NCI-H1092 treated with DMSO at 0.1 percent for 48 hours (cell line): Measurements from ENCODE around the gene CCDC158.
"Not testable (repeated sequence)": the region's sequence is repeated elsewhere in the genome, so short reads cannot be mapped to it uniquely, and the experiment has no call there.

Experiments used
- DNase-seq: peaks from one replicate; lab custom pipeline; 2025; lab: John Stamatoyannopoulos, UW

Gene CCDC158

DNA sequence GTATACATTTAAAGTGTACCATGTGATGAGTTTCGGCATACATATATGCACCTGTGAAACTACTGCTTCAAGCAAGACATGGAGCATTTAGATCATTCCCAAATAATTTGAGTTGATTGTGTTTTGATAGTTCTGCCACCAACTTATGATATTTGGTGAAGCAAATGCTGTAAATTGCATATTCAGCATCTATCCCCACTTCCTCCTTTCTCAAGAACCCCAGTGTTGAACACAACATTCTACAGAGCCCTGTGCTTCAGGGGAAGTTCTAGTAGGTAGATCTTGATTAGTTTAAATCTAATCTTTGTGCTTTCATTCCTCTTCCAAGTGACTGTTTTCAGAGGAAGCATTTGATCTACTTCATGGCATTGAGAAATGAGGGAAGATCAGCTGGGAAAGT lies 8.7 kb upstream of the CCDC158 start:
- DNase-seq, result no peak

DNA sequence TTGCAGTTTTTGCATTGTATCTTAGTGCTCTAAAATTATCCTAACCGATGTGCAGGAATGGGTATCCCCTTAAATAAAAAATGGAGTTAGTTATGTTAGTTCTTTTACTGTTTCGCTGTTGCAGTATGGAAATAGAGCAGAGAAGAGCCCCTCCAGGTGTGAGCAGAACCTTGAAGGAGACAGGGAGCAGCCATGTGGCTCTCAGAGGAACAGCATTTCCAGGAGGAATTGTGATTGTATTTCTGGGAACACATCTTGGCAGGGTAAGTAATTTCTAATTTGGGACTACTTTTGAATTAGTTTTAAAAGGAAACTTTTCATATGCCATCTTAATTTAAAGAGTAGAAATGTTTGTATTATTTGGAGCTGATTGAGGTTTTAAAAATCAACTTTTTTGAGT lies 5.3 kb upstream of the CCDC158 start:
- DNase-seq, result peak; percentile 6

DNA sequence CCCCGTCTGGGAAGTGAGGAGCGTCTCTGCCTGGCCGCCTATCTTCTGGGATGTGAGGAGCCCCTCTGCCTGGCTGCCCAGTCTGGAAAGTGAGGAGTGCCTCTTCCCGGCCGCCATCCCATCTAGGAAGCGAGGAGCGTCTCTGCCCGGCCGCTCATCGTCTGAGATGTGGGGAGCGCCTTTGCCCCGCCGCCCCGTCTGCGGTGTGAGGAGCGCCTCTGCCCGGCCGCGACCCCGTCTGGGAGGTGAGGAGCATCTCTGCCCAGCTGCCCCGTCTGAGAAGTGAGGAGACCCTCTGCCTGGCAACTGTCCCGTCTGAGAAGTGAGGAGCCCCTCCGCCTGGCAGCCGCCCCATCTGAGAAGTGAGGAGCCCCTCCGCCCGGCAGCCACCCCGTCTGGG lies 2.2 kb upstream of the CCDC158 start:
- DNase-seq, result not testable (repeated sequence)

DNA sequence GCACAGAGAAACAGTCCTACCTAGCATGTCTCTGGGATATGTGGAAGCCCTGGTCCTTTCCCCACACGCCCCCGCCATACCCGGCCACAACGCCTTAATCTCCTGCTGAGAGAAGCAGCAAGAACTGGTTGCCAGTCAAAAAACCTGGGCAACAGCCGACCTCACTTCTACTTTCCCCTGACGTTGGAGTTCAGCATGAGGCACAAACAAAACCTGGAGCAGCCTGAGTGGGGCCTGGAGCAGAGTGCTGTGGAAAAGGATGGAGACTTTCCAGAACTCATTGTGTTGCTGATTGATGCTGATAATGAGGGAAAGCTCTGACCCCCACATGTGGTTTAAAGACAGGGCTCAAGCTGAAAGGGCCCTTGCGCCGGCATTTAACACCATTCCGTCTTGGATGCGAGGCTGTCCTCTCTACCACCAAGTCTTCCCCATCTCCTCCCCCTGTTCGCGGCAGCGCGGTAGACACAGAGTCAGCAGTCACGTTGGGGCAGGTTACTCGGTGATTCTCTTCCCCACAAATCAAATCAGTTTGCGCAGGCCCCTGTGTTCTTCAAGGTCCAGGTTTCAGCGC lies 666 bp downstream of the CCDC158 start:
- no peak for DNase-seq

DNA sequence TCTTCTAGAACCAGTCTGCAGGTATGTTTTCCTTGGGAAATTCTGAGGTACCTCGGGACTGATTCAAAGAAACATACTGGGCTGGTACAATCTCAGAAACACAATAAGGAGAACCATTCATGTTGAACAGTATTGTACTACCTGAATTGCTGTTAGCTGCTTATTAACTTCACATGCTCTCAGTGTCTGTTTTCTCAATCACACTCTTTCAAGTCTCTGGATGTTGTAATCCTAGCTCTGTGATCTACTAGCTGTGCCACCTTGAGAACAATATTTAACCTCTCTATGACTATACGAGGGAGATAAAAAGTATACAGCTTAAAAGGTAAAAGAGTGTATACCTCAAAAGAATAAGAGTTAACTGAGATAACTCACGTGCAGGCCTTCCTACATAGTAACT lies 10.3 kb downstream of the CCDC158 start:
- no peak for DNase-seq

DNA sequence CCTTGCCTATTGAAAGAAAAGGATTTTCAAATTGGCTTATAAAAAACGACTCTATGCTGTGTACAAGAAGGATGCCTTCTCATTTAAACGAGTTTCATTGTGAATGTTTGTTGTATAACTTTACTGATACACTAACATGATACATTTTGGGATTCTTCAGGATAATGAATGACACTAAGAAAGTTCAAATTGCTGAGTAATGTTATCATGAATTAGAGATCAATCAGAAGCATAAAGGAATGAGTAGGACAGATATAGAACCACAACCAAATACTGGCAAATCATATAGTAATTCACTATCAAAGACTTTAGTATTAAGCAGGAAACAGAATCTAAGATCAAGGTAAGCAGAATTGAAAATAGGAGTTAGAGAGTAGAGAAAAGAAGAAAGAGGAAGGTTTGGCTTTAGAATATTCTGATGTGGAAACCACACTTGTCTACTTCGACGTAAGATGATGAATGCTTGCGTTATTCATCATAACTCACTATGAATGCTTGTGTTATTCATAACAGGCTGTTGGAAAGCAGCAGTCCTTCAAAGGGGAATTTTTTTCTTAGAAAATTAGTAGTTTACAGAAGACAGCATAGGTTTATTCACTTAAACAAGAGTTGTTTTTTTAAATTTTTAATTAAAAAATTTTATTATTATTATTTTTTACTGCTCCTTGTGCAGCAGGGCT lies 13.4 kb downstream of the CCDC158 start:
- DNase-seq, result no peak

DNA sequence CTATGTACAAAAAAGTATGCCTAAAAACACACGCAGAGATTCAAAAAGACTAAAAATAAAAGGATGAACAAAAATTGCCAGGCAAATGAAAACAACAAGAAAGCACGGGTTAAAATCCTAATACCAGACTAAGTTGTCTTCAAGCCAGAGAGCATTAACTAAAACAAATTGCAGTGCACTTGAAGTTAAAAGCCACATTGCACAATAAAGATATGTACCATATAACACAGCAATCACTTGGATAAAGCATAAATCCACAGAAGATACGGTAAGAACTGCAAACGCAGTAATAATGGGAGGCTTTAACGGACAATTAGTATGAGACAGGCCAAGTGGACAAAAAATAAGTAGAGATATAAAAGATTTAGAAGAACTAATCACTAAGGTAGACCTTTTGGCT lies 14.9 kb downstream of the CCDC158 start:
- no peak for DNase-seq

DNA sequence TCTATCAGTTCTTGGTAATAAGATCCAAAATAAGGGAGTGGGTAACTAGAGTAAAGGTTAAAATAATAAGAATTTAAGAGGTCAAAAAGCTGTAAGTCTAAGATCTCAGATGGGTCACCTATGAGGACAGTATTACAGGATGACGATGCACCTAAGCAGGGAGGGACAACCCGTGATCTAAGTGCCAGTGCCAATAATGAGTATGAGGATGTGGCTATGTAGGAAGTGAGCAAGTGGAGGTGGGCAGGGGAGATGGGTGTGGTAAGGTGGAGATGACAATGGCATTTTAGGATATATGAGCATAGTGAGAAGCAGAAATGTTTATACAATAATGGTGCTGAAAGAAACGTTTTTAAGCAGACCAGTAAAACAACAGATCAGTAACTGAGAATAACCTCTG lies 19.3 kb downstream of the CCDC158 start:
- DNase-seq, result no peak

DNA sequence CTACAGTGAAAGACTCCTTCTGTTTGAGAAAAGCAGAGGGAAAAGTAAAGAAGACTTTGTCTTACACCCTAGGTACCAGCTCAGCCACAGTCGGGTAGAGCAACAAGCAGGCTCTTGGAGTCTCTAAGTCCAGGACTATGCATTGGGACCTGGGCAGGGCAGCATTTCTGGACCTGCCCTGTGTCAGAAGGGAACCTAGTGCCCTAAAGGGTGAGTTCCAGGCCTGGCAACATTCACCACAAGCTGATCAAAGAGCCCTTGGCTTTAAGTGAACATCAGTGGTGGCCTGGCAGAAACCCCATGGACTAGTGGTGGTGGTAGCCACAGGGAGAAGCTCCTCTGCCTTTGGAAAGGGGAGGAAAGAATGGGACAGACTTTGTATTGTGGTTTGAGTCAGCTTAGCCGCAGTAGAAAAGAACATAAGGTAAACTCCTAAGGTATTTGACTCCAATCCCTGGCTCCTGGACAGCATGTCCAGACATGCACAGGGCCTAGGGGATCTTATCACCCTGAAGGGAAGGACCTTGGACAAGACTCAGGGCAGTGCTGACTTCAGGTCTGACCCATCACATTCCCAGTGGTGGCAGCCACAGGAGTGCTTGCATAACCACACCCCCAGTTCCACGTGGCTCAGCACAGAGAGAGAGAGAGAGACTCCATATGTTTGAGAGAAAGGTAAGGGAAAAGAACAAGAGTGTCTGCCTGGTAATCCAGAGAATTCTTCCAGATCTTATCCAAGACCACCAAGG lies 32.6 kb downstream of the CCDC158 start:
- no peak for DNase-seq

DNA sequence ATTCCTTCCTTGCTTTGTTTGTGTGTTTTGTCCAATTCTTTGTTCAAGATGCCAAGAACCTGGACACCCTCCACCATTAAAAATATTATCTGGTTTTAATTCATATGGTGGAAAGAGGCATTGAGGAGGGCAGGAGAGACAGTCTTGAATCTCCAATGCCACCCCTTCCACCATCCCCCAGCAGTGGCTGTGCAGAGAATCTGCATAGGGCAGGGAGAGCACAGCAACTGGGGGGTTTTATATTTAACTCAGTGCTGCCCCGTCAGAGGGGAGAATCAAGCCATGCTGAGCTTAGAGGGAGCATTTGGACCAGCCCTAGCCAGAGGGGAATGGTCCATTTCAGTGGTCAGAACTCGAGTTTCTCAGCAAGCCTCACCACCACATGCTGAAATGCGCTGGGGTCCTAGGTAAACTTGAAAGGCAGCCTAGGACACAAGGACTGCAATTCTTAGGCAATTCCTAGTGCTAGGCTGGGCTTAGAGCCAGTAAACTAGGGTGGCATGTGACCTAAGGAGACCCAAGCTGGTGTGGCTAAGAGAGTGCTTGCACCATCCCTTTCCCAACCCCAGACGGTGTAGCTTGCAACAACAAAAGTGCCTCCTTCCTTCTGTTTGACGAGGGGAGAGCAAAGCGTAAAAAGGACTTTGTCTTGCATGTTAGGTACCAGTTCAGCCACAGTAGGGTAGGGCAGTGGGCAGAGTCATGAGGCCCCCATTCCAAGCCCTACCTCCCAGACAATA lies 34.2 kb downstream of the CCDC158 start:
- DNase-seq, result no peak

DNA sequence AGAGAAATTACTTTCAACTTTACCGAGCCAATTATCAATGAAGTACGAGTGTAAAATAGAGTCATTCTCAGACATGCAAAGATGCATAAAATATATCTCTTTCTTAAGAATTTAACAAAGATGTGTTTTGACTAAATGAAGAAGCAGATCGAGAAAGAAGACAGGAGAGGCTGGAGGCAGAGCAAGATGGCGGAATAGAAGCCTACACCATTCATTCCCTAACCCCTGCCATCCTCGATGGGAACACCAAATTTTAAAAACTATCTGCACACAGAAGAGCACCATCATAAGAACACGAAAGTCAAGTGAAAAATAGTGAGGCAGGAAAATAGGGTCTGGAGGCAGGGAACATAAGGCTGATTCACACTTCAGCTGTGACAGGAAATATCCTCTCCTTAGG lies 35.0 kb downstream of the CCDC158 start:
- no peak for DNase-seq

DNA sequence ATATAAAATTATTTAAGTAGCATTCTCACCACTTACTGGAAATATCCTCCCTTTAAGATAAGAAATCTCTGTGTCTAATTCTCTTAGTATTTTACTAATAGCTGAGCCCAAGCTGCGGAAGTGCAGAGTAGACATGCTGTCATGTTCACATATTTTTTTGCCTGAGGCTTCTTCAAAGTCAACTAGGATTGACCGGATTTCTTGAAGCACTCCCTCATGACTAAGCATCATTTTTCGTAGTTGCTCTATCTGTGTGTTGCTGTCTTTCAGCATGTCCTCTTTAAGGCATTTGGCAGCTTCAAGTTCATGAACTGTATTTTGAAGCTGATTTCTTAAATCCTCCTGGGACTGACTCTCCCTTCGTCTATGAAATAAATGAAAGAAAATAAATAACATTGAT lies 36.9 kb downstream of the CCDC158 start:
- DNase-seq, result no peak

DNA sequence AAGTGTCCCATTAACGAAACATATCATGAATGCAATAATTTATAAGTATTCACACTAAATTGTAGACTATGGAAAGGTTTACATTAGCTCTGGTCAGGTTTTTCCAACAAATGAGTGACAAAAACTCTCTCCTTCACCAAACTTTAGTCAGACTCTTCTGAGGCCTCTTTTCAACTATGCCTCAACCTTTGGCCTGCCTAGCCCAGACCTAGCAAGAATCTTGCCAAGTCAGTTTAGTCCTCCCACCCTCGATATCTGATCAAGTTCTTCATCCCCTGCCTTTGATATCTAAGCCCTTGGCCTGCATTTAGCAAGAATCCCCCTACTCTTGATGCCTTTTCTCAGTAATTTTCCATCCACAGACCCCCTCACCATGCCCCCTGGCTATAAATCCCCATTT lies 37.9 kb downstream of the CCDC158 start:
- no peak for DNase-seq

DNA sequence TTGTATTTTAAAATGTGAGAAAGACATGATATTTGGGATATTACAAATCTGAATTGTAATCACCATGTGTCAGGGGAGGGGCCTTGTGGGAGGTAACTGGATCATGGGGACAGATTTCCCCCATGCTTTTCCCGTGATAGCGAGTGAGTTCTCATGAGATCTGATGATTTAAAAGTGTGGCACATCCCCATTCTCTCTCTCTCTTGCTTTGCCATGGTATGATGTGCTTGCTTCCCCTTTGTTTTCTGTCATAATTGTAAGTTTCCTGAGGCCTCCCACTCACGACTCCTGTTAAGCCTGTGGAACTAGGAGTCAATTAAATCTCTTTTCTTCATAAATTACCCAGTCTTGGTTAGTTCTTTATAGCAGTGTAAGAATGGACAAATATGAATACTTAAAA lies 39.0 kb downstream of the CCDC158 start:
- DNase-seq, result no peak

DNA sequence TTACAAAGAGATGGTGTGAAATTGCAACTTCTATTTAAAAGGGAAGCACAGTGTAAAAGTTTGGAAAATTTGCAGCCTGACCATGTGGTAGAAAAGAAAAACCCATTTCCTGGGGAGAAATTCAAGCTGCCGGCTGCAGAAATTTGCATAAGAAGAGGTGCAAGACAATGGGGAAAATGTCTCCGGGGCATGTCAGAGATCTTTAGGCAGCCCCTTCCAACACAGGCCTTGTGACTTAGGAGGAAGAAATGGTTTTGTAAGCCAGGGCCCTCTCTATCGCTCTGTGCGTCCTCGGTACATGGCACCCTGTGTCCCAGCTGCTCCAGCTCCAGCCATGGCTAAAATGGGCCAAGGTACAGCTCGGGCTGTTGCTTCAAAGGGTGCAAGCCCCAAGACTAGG lies 40.4 kb downstream of the CCDC158 start:
- DNase-seq, result no peak

DNA sequence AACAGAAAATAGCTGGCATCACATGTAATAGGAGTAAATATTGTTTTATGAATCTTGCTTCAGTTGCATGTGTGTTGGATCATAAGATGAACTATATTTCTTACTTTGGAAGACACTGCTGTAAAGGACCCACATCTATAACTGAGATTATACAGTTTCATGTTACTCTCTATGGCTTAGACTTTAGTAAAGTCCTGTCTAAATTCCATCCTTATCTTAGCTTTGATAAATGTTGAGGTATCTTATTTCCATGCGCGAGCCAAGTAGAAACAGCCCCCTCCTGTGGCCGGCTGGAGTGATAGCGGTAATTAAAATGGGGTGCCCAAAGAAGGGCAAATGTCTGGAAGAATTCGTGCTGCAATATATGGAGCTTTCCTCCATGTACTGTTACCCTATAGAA lies 43.0 kb downstream of the CCDC158 start:
- no peak for DNase-seq

DNA sequence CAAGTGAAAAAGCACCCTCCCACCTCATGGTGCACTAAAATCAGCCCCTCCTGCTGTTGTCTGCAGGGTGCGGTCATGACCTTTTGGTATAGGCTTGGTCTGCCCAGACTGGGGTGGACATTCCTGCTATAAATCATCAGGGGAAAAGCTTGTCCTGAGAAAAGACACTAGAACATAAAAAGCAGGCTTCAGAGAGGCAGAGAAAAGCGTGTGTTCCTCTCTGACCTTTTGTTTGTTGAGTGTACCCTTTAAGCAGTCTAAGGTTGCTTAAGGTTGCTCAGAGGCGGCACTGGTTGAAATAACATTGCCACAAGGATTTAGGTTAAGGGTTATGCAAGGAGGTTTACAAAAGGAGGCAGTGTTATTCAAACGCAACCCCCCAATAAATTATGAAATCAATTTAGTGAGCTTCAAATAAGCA lies 43.5 kb downstream of the CCDC158 start:
- no peak for DNase-seq

DNA sequence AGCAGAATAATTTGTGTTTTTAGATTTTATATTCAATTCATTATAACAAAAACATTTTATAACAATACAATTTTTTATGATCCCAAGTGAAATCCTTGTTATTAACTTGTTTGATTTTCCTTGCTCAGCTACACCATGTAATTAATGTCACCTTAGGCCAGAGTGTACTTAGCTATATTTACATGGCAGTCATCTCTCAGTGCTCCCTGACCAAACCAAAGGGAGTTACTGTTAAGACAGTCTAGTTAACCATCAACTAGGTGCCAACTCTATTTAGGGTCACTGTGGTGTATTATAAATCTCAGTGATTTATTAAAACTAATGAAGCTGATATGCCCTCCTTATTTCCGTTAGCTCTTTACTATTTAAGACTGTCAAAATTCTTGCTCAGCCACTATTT lies 44.4 kb downstream of the CCDC158 start:
- DNase-seq, result no peak

DNA sequence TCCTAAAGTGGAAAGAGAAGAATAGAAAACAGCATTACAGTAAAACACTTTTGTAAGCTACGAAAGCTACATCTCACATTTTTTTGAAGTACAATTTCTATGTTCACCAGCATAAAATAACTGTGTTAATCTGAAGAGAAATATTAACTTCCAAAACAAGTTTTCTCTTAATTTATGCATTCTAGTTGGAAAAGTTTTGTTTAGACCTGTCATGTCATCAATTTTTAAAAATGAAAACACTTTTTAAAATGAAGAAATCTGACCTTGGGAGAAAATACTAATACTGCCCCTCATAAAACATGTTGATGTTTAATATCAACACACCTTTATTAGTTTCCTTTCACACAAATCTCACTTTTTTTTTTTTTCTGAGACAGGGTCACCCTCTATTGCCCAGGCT lies 45.2 kb downstream of the CCDC158 start:
- DNase-seq, result no peak

DNA sequence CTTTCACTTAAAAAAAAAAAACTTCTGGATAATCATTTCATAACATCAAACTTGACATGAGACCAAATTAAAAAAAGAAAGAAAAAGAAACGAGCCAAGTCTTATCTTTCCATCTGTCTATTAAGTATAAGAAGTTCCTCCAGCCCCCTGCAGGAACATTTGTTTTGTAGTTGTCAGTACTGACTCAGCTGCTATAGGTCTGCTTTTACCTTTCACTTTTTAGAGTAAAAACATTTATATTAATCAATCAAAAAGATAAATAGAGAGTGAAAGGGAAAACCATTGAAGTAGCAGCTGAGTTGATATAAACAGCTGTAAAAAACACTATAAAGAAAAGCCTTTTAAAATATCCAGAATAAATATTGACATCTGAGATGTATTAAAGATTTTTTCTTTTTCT lies 46.1 kb downstream of the CCDC158 start:
- no peak for DNase-seq

DNA sequence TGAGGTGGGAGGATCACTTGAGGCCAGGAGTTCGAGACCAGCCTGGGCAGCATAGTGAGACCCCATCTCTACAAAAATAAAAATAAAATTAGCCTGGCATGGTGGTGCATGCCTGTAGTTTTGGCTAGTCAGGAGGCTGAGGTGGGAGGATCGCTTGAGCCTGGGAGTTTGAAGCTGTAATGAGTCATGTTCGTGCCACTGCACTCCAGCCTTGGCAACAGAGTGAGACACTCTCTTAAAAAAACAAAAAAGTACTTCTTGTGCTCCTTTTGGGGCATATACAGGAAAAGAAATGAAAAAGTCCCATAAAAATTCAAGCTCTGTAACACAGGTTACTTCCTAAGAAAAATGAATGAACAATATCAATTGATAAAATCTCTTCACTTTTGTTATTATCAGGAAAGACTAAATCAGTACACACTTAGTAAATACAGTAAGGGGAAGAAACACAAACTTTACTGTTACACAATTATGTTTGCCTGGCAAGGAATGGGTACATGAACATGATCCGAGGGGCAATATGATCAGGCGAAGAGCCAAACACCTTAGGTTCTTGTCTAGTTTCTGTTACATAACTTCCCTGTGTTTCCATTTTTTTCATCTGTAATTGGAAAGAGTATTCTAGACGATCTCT lies 46.9 kb downstream of the CCDC158 start:
- DNase-seq, result no peak

DNA sequence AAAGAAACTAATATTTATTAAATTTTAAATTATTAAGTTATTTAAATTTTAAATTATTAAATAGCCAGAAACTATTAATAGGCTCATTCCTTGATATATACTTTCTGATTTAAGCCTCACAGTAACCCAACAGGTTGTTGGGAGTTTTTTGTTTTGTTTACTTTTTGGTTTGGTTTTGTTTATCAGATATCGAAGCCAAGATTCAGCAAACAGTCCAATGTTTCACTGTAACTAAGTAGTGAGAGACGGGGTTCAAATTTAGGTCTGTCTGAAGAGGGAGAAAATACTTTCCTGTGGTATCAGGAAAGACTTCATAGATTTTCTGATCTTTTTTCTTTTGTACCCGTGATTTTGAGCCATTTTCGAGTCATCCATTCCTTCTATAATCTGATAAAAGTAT lies 54.2 kb downstream of the CCDC158 start:
- DNase-seq, result no peak
